Astrocyte of the spinal cord (primary cell): Measurements from ENCODE around the gene RHOT2.

Source experiments
- DNase-seq: peaks from one replicate; pipeline ENCODE4 v3.0.0; 2011; ENCODE audit warnings: low read depth, low spot score
- H3K4me3 ChIP-seq: 2 replicates; pipeline ENCODE4 v1.5.1; 2011; ENCODE audit warnings: low read depth, mild to moderate bottlenecking, low read length, moderate library complexity
- in situ Hi-C: cut with HindIII; loops from 2 replicates; pipeline ENCODE4 v1.10.0; 2017; ENCODE audit warnings: low sequenced_read_pairs
- TF ChIP-seq, protein P1 (sequence below): IDR thresholded peaks from 2 replicates; pipeline ENCODE4 v1.5.1; 2012; ENCODE audit warnings: low read depth, mild to moderate bottlenecking, low read length, inconsistent platforms

Gene RHOT2

DNA sequence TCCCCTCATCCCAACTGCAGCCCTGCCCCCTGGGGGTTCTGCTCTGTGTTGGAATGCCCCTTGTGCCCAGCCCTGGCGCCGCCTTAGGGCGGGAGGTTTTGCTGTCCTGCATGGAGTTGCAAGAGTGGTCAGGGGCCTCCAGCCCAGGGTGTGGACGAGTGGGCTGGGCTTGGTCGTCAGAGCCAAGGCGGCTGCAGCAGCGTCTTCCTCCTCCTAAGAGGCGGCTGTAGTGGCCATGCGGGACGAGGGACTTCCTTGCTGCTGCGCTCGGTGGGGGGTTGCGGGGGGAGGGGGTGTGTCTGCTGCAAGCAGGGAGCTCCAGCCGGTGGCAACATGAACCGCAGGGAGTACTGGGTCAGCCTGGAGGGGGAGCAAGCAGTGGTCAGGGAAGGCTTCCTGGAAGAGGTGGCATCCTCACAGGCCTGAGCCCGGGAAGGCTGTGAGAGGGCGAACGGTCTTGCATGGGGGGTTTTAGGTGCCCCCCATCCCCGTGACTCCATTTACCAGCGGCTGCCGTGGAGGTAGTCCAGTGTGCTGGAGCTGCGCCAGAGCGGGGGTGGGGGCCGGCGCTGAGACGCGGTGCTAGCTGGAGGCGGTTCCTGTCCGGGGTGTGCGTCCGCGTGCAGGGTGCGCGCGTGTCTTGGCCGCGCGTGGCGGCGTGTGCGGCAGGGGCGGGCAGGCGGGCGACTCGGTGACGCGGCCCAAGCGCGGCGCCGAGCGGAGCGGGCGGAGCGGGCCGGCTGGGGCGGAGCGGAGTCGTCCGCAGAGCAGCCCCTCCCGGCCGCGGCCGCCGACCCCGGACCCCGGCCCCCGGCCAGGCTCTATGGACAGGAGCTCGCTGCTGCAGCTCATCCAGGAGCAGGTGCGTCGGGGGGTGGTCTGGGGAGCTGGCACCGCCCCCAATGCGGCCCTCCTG lies 7.3 kb downstream of the RHOT2 start, which contains the start of gene RHBDL1:
TSS of gene RHBDL1 (plus strand) at position 704 of the 916 bp plus-strand sequence. CDS start at position 824, 120 bp downstream.
- DNase-seq = peak; percentile 38
- in situ Hi-C loops = no loop called here
- TF ChIP-seq, protein P1, sequence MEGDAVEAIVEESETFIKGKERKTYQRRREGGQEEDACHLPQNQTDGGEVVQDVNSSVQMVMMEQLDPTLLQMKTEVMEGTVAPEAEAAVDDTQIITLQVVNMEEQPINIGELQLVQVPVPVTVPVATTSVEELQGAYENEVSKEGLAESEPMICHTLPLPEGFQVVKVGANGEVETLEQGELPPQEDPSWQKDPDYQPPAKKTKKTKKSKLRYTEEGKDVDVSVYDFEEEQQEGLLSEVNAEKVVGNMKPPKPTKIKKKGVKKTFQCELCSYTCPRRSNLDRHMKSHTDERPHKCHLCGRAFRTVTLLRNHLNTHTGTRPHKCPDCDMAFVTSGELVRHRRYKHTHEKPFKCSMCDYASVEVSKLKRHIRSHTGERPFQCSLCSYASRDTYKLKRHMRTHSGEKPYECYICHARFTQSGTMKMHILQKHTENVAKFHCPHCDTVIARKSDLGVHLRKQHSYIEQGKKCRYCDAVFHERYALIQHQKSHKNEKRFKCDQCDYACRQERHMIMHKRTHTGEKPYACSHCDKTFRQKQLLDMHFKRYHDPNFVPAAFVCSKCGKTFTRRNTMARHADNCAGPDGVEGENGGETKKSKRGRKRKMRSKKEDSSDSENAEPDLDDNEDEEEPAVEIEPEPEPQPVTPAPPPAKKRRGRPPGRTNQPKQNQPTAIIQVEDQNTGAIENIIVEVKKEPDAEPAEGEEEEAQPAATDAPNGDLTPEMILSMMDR = no peak
- peak within 1 kb of the TSS; percentile 34 for H3K4me3 ChIP-seq

DNA sequence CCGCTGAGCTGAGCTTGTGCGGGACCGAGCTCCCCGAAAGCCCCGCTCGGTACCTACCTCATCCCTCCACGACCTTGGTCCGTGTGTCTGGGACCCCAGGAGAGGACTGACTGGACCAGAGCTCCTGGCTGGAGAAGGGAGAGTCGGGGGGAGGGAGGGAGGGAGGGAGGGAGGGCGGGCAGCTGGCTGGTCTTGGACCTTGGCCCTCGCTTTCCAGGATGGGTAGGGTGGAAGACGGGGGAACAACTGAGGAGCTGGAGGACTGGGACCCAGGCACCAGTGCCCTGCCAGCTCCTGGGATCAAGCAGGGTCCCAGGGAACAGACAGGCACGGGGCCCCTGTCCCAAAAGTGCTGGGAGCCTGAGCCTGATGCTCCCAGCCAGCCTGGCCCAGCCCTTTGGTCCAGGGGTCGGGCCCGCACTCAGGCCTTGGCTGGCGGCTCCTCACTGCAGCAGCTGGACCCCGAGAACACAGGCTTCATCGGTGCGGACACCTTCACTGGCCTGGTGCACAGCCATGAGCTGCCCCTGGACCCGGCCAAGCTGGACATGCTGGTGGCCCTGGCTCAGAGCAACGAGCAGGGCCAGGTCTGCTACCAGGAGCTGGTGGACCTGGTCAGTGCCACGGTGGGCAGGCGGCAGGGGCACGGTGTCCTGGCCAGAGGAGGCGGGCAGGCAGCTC lies 8.1 kb downstream of the RHOT2 start:
- in situ Hi-C loops = no loop called here

GRCh38 chr16:676565-676902 lies 8.6 kb downstream of the RHOT2 start:
- TF ChIP-seq, protein P1 = no peak

More for the DNA sequence above, 8.1 kb downstream of the RHOT2 start:
- TF ChIP-seq, protein P1 = no peak
- H3K4me3 ChIP-seq = peak overlapping the region; percentile 34
- no peak for DNase-seq

DNA sequence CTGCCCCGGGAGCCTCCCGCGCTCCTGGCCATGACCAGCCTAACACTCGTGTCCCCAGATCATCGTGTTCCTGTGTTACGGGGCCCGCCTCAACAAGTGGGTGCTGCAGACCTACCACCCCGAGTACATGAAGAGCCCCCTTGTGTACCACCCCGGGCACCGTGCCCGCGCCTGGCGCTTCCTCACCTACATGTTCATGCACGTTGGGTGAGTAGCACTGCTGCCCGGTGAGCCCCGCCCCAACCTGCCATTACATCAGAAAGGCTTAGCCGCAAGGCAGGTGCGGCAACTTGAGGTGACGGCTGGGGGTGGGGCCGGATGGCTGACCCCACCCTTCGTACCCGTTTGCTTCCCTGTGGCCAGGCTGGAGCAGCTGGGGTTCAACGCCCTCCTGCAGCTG lies 9.0 kb downstream of the RHOT2 start:
- in situ Hi-C loops = no loop called here
- TF ChIP-seq, protein P1 = no peak
- DNase-seq = no peak
- no peak overlapping the region for H3K4me3 ChIP-seq

More at GRCh38 chr16:676565-676902, 8.6 kb downstream of the RHOT2 start:
- DNase-seq = no peak
- H3K4me3 ChIP-seq = no peak overlapping the region
- in situ Hi-C loops = no loop called here

GRCh38 chr16:677316-678190 lies 9.6 kb downstream of the RHOT2 start:
- in situ Hi-C loops = no loop called here
- no peak overlapping the region for H3K4me3 ChIP-seq

More at GRCh38 chr16:677316-678190, 9.6 kb downstream of the RHOT2 start:
- DNase-seq = no peak
- TF ChIP-seq, protein P1 = no peak
